DMS53 treated with DMSO at 0.1 percent for 48 hours (cell line): Measurements from ENCODE around the gene DTL.

Experiments
- DNase-seq: peaks from one replicate; lab custom pipeline; 2025; ENCODE audit not compliant: unreplicated experiment; lab: John Stamatoyannopoulos, UW

Gene DTL

DNA sequence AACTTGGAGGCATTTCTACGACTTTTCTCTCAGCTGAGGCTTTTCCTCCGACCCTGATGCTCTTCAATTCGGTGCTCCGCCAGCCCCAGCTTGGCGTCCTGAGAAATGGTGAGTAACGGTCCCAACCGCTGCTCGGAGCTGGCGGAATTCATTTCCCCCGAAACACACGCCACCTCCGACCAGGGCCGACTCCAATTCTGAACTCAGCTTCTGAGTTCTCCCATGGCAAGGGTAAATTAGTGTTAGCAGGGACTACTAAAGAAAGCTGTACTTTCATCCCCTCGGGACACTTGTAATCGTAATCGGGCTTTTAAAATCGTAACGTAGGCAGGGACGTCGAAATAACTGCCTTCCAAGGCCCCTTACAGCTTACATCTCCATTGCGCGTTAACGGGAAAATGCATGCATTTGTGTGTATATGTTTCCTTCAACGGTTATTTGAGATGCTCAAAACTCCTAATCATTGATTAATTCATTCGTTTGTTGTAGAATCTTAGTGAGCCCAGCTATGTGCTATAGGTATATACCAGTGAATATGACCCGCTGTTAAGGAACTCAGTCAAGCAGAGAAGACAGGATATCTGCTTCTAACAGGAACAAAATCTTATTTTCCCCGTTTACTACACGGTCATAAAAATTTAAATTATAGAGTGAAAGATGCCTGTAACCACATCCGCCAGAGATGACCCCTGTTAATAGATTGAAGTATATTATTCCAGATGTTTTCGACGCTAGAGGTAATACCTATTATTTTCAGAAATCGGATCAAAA is 472 bp downstream of the DTL start:
- peak; percentile 12 for DNase-seq

DNA sequence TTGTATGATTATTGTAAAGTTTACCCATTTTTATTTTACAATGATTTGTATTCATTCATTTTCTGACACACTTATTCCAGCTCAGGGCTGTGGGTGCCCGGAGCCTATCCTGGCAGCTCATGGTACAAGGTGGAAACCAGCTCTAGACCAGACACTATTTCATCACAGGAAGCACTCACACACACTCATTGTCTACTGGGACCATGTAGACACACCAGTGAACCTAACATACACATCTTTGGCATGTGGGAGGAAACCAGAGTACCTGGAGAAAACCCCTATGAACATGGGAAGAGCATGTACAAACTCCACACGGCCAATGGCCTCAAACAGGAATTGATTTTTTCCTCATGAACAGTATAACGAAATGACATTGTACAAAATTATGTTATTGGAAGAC is 2.4 kb downstream of the DTL start:
- DNase-seq: no peak

DNA sequence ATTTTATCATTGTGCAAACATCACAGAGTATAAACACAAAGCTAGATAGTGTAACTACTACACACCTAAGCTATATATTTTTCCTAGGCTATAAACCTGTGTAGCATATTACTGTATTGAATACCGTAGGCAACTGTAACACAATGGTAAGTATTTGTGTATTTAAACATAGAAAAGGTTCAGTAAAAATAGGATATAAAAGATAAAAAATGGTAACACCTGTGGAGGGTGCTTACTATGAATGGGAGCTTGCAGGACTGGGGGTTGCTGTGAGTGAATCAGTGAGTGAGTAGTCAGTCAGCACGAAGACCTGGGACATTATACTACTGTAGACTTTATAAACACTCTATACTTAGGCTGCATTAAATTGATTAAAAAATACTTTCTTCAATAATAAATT is 4.1 kb downstream of the DTL start:
- DNase-seq: no peak

DNA sequence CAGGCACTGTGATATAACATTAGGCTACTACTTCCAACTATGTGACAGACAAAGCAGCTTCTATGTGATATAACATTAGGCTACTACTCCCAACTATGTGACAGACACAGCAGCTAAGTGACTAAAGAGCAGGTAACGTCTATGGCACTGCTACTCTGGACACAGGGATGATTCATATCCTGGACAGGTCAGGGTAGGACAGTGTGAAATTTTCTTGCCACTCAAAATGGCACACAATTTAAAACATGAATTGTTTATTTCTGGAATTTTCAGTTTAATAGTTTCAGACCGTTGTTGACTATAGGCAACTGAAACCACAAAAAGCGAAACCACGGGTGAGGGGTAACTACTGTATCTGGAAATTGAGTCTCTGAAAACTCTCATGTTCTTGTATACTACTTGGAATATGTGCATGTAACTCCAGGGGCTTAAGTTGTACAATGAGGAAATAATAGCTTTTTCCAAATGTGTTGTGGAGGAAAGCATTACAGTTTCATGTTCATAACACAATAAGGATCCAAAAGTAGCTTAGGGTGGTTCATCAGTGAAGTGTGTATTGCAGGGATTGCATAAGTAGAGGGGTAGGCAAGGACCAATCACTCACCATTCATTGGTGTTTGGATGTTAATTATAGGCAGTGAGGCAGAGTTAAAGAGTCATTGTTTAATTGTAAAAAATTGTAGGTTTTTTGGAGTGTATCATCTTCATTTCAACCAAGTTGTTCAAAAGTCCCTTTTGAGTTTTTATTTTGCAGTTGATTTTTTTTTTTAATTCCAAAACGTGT is 5.3 kb downstream of the DTL start:
- no peak for DNase-seq

DNA sequence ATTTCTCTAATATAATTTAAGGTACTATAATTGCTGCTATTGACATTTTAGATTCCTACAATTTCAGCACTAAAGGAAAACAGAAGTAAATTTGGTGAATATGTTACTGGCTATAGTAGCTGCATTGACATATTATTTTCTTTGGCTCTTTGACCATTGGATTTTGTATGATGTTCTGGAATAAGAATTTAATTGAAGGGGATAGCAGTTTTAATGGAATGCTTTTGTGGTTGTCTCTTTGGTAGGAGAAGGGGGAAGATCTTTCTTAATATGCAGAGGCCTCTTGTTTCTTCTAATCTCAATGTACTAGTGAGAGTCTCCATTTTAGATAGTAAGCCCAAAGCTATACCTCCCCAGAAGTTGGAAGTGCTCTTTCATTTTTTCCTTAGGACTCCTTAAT is 6.9 kb downstream of the DTL start:
- DNase-seq: no peak

DNA sequence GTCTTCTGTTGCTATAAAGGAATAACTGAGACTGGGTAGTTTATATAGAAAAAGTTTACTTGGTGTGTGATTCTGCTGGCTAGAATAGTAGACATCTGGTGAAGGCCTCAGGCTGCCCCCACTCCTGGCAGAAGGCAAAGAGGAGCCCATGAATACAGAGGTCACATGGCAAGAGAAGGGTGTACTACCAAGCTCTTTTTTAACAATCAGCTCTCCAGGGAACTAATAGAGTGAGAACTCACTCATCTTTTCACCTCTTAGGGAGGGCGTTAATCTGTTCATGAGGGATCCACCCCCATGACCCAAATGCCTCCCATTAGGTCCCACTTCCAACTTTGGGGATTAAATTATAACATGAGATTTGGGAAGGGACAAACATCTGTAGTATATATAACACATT is 9.3 kb downstream of the DTL start:
- DNase-seq: no peak

DNA sequence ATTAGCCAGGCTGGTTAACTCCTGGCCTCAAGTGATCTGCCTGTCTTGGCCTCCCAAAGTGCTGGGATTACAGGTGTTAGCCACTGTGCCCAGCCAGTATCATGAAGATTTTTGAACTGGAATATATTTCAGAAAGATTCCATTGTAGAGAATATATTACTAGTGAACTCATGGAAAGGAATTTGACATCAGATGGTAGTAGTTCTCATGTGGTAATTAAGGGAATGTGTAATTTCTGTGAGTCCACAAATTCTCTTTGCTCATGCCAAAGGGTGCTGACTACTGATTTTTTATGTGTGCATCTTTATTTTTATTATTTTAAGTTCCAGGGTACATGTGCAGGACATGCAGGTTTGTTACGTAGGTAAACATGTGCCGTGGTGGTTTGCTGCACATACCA is 10.4 kb downstream of the DTL start:
- no peak for DNase-seq

DNA sequence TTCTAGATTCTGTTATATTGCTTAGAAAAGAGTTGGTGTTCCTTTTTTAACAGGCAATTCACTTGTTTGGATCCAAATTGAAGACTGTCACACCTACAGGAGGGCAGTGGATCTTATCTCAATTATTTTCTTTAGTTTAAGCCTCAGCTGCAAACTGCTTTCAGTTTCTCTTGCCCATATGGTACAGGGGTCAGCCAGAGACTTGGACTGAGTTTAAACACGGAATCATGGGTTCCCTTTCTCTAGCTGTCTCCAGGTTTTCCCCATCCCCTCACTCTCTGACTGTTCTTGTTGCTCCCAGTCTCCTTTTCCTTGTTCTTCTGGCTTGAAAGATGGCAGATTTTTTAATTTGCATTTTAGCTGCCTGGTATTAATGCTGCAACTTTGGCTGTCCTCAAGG is 18.4 kb downstream of the DTL start:
- no peak for DNase-seq

DNA sequence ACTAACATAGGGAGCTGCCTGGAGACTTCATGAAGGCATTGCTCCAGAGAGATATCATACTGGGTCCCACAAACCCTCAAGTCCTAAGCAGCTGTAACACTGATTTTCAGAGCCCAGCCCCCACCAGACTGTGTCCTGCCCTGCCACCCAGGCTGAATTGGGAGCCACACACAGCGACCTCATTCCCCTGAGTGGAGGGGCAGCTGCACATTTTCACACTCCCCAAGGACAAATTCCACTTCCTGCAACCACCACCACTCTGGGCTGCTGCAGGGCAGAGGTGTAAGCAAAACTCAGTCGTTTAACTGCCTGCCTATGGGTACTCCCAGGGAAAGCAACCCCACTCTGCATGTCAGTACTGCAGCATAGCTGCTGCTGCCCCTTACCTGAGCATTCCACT is 19.8 kb downstream of the DTL start:
- DNase-seq: no peak

DNA sequence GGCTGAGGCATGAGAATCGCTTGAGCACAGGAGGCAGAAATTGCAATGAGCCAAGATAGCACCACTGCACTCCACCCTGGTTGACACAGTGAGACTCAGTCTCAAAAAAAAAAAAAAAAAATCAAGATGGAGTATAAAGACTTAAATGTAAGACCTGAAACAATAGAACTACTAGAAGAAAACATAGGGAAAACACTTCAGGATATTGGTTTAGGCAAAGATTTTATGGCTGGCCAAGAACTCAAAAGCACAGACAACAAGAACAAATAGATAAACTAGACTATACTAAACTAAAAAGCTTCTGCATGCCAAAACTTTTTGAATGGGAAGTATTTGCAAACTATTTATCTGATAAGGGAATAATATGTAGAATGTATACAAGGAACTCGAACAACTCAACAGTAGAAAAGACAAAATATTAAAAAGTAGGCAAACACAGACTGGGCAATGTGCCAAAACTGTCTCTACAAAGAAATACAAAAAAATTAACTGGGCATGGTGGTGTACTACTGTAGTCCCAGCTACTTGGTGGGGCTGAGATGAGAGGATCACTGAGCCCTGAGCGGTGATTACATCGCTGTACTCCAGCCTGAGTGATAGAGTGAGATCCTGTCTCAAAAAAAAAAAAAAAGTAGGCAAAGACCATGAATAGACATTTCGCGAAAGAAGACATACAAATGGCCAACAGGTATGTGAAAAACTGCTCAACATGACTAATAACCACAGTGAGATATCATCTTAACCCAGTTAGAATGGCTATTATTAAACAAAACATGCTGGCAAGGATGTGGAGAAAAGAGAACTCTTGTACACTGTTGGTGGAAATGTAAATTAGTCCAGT is 25.3 kb downstream of the DTL start:
- no peak for DNase-seq

DNA sequence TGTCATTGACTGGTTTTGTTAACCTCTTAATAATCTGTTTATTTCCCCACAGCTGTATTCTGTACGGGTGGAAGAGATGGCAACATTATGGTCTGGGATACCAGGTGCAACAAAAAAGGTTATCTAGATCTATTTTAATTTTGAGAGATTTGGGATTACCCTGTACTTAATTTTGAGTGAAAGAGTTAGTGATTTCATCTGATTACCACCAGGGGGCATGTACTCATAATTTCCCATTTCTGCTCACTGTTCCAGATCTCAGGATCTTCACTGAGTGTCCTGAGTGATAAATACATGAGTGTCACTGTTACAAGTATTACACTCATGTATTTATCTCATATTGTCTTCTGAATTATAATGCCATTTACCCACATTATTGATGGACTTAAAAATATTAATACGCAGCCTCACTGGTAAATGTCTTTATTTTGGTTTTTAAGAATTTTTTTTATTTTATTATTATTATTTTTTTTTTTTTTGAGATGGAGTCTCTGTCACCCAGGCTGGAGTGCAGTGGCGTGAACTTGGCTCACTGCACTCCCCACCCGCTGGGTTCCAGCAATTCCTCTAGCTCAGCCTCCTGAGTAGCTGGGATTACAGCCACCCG is 27.4 kb downstream of the DTL start:
- DNase-seq: peak; percentile 62

DNA sequence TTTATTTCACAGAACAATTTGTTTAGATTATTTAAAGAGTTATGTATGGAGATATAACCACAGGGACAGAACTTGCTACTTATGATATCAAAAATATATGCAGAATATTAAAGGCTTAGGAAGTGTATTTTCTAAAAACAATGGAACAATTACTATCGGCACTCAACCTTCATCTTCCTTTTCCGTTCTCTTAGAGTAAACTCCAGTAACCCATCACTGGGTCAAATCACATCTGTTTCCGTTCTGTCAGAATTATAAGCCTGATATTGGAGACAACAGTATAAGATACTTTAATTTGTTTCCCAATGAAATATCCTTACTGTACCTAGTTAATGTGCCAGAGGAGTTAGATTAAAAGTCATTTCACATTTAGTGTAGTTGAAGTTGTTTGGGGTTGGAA is 32.2 kb downstream of the DTL start:
- DNase-seq: no peak

DNA sequence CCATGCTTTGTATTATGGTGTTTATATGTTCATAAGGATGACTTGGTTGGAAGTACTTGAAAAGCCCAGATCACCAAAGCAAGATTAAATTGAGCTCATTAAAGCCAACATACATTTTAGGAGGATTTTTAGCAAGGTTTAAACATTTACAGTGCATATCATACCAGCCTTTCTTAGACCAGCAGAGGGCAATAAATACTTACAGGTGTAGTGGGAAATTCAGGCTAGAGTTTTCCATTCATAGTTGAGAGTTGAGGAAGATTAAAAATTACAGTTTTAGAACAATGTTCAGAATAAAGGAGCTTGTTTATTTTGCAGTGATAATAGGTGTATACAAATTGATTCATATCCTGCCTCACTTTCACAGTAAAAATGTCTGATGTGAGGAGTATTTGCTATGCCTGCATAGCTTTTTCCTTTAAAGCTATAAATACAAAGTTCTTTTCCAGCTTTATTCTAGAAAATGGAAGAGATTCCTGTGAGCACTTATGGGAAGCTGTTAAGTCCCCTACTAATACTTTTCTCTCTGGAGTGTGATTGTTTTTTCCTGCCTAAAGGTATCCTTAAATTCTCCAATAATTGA is 35.3 kb downstream of the DTL start:
- peak; percentile 22 for DNase-seq

DNA sequence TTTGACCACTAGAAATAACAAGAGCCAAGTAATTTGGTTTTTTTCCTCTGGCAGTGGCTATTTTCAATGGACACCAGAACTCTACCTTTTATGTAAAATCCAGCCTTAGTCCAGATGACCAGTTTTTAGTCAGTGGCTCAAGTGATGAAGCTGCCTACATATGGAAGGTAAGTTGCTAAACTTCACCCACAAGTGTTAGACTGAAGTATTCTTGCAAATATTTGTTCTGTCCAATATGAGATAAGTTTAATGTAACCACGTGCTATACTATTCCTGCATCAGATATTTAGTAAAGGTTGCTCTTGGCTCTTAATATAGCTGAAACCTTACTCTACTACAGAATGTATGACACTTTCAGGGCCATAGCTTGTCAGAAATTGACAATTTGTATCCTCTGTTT is 36.5 kb downstream of the DTL start:
- DNase-seq: no peak

DNA sequence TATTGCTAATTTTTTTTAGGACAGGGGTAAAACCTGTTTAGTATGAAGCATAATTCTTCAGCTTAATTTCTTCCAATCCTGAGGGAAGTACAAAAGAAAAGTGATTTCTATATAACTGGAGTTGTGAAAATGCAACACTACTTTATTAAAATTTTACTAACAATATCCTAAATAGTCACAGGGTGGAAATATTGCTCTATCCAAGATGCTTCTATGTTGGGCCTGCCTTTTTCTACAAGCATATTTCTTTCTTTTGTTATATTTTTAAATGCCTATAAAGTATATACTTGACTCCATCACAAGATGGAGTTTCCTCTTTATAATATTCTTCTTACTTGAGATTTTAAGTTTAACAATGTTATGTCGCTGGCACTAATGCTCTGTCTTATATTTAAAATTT is 37.9 kb downstream of the DTL start:
- no peak for DNase-seq

DNA sequence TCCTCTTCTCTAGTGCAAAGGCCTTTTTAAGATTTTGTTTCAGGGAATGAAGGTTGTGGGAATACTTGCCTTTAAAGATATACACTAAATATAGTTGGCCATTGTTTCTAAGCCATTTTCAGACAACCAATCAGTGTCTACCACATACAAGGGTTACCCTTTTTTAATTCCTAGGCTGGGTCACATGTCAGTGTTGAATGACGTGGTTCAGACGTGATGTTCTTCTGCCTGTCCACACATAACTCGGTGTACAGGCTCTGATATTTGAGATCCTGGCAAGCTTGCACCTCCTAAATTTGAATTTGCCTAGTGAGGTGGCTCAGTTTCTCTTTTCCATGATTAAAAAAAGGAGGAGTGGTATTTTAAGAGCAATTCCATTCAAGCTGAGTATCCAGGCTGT is 38.8 kb downstream of the DTL start:
- DNase-seq: no peak

DNA sequence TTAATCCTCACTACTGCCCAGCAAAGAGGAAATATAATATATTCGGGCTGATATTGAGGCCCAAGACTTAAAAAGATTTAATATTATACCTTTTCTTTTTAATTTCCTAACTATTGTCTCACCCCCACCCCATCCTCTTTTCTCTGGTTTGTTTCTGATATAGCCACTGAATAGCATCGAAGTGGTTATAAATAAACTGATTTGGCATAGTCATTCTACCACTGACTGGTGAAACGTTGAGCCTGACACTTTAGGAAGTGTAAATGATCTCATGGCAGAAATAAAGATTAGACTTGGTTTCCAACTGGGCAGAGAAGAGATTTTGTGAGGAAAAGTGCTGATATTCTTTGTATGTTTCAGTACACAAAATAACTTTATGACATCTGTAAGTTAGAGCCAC is 39.3 kb downstream of the DTL start:
- DNase-seq: no peak

DNA sequence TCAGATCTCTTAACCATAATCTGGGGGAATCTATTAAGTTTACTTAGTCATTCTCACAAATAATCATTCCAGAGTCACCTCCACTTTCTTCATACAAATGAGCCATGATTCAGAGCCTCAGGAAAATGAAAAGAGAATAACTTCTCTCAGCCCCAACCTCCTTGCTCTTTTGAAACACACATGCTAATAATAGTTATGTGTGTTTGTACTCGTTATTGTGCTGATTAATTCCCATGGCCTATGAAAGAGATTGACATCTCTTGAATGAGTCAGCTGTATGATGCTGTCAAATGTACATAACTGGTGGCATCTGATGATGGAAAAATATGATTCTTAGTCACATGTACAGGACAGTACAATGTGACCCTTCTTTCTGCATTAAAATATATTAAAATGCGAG is 41.5 kb downstream of the DTL start:
- no peak for DNase-seq

DNA sequence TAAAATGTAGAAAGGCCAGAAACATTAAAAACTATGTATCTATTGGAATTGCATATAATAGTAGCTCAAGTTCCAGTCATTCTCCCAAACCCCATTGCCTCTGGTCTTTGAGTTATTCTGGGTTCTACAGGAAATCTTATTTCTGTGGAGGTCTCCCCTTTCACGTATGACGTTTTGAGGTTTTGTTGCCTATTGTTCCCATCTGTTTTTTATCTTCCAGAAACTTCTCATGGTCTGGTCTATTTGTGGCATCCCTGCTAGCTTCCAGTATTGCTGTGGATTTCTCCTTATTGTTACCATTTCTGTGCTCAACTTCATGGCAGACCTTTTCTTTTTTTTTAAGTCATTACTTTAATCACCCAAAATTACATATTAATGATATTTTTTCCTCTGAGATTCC is 43.3 kb downstream of the DTL start:
- no peak for DNase-seq

DNA sequence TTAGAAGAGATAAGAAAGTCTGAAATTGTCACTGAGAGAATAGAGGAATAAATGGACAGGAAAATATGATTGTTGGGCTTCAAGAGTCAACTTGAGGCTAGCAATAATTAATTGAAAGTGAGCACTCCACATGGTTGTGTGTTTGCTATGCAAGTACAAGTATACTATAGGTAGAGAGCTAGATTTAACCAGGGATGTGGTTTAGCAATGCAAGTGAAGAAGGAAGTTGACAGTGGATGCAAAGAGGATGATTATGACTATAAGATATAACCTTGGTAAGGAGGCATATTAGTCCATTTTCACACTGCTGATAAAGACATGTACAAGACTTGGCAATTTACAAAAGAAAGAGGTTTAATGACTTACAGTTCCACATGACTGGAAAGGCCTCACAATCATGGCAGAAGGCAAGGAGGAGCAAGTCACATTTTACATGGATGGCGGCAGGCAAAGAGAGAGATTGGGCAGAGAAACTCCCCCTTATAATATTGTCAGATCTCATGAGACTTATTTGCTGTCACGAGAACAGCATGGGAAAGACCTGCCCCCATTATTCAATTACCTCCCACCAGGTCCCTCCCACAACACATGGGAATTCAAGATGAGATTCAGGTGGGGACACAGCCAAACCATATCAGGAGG is 47.3 kb downstream of the DTL start:
- no peak for DNase-seq
